ENCODE results near the gene TOX3. TPM values are rescaled to one million over a fixed set of nuclear protein-coding genes. Genes with fewer than 3 reads are reported as not detected.

Gene TOX3
- total RNA-seq, 2 experiments from 2014 or later = not detected

DNA sequence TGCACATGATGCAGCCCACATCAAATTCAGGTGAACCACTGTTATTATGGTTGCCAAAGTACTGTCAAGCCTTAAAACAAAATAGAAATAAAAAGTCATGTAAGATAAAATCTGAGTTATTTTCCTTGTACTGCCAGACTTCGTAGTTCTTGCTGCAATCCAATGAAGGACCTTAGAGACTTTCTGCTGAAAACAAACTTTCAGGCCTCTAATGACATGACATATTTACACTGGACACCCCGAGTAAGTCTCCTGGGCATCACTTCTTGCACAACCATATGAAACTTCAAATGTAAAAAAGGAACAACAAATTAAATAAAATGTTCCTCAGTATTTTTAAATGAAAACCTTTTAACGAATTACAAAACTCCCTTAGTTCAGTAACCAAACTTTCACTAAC lies 66.7 kb downstream of the TOX3 start:
- Mint-ChIP-seq H3K4me3 (no peak overlapping the region), H3K27ac (no peak overlapping the region), H3K4me1 (no peaks in the 10 kb centered on the region), H3K9me3 (ENCODE audit: low read depth) (no peaks in the 10 kb centered on the region), H3K27me3 (no peaks in the 10 kb centered on the region), H3K36me3 (no peaks in the 10 kb centered on the region)
- no peak for DNase-seq
- CTCF ChIA-PET = no interaction called here
- no peak for ATAC-seq

DNA sequence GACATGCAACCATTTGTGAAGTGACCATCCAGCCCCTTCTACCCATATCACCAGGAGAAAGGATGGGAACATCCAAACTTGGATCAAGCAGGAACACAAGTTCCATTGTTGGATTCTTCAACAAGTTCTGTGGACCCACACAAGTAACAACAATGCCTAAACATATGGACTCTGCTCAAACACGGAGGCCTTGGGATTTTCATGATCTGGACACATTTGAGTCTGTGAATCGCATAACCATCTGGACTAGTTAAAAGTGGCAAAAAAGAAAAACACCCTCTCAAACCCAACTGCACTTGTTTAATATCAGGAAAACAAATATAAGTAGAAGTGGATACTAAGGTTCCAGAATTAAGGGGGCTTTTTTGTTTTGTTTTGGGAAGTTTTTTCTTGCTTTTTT lies 70.8 kb downstream of the TOX3 start:
- Mint-ChIP-seq H3K36me3 (no peaks in the 10 kb centered on the region), H3K27ac (no peak overlapping the region), H3K4me1 (no peaks in the 10 kb centered on the region), H3K27me3 (no peaks in the 10 kb centered on the region), H3K4me3 (no peak overlapping the region), H3K9me3 (ENCODE audit: low read depth) (no peaks in the 10 kb centered on the region)
- CTCF ChIA-PET = no interaction called here
- DNase-seq (no peak), ATAC-seq (no peak)

DNA sequence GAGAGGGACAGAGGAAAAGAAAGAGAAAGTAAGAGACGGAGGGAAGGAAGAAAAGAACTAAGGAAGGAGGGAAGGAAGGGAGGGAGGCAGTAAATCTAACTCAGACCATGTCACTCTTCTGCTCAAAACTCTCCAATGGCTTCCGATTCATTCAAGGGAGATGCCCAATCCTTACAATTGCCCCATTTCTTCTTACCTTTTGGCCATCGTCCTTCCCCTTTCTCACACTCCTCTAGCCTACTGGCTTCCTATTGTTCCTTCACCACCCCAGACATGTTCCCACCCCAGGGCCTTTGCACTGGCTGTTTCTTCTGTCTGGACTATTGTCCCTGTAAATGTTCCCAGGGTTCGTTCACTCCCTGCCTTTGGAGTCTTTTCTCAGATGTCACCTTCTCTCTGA lies 72.3 kb downstream of the TOX3 start:
- Mint-ChIP-seq H3K9me3 (ENCODE audit: low read depth) (no peaks in the 10 kb centered on the region), H3K4me1 (no peaks in the 10 kb centered on the region), H3K27ac (no peak overlapping the region), H3K36me3 (no peaks in the 10 kb centered on the region), H3K4me3 (no peak overlapping the region), H3K27me3 (no peaks in the 10 kb centered on the region)
- ATAC-seq = no peak
- no peak for DNase-seq
- CTCF ChIA-PET = no interaction called here

DNA sequence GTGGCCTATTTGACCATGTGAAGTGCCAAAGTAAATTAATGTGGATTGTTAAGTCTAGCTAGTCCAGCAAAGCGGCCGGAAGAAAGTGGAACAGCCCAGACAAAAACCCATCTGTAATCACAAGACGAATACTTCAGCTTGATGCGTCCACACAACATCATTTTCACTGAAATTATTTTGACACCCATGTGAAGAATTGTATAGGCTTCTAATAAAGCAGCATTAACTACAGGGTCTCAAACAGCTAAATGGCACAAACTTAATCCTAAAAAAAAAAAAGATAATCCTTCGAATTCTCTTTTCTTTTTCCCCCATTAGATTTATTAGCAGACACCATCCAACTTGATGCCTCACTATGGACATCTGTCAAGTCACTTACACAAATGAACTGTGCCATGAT lies 73.8 kb downstream of the TOX3 start:
- no peaks in the 10 kb centered on the region for H3K36me3 Mint-ChIP-seq
- CTCF ChIA-PET = no interaction called here
- H3K27ac Mint-ChIP-seq = no peak overlapping the region
- H3K4me1 Mint-ChIP-seq = no peaks in the 10 kb centered on the region
- no peaks in the 10 kb centered on the region for H3K27me3 Mint-ChIP-seq
- no peak for DNase-seq
- no peak for ATAC-seq
- no peaks in the 10 kb centered on the region for H3K9me3 Mint-ChIP-seq (ENCODE audit: low read depth)
- H3K4me3 Mint-ChIP-seq = no peak overlapping the region

DNA sequence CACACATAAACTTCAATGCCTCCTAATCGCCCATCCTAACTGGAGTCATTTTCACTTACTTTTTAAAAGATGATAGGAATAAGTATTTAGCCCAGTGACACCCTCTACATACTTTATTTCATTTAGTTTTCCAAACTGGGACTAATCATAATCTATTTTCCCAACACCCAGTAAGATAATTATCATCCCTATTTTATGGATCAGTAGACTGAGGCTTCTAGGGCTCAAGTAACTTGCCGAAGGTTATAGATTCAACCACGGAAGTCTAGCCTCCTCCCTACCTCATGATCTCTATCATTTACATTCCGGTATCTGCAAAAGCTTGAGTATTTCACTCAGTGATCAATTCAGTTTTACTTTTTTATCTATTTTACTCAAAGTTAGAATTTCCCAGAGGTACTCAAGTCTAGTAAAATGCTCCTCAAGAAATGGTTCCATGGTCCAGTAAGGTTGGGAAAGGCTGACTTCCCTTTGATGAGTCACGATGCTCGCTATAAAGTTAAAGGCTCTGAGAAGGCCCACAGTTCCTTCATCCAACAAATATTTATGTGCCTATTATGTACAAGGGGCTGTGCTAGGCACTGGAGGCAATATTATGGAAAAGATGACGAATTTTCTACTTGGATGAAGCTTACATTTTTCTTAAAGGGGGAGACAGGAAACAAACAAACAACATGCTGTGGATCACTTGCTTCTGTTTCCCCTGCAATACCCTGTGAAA lies 75.1 kb downstream of the TOX3 start:
- no peaks in the 10 kb centered on the region for H3K4me1 Mint-ChIP-seq

DNA sequence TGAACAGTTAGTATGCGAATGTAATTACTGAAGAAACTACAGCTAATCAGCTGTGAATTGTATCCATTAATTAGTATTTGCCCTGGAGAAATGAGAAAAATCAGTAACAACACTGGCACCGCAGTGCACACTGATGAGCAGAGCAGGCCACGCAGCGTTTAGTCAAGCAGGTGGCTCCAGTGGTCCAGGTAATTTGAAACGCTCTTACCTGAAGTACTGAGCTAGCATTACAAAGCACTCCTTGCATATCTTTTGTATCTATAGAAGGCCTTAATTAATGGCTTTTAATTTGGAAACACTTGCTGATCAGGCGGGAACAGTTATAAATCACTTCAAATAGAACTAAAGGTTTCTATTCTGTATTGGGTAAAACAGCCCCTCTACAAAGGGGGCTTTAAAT lies 76.4 kb downstream of the TOX3 start:
- no peaks in the 10 kb centered on the region for H3K36me3 Mint-ChIP-seq
- H3K27ac Mint-ChIP-seq = no peak overlapping the region
- CTCF ChIA-PET = no interaction called here
- no peaks in the 10 kb centered on the region for H3K4me1 Mint-ChIP-seq
- no peak for DNase-seq
- ATAC-seq = no peak
- H3K27me3 Mint-ChIP-seq = no peaks in the 10 kb centered on the region
- no peaks in the 10 kb centered on the region for H3K9me3 Mint-ChIP-seq (ENCODE audit: low read depth)
- H3K4me3 Mint-ChIP-seq = no peak overlapping the region

More for the DNA sequence above, 75.1 kb downstream of the TOX3 start:
- no peak overlapping the region for H3K27ac Mint-ChIP-seq
- ATAC-seq (no peak), DNase-seq (no peak)
- H3K36me3 Mint-ChIP-seq = no peaks in the 10 kb centered on the region
- no peaks in the 10 kb centered on the region for H3K27me3 Mint-ChIP-seq
- H3K9me3 Mint-ChIP-seq (ENCODE audit: low read depth) = no peaks in the 10 kb centered on the region
- CTCF ChIA-PET = no interaction called here
- no peak overlapping the region for H3K4me3 Mint-ChIP-seq

DNA sequence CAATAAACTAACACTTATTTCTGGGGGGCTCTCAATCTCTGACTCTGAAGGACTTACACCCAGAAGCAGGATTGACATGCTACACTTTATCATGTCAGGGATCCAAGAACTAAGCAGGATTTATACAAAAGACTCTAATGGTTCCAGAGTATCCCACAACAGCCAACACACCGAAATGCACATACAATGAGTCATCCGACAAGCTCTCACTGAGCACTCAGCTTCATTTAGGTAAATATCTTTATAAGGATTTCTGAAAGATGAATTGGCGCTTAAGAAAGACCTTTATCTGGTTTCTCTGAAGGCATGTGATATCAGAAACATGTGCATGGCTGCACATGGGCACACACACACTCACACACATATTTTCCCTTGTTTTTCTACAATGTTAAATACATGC lies 77.2 kb downstream of the TOX3 start:
- no peak overlapping the region for H3K27ac Mint-ChIP-seq
- no peaks in the 10 kb centered on the region for H3K36me3 Mint-ChIP-seq
- no peaks in the 10 kb centered on the region for H3K4me1 Mint-ChIP-seq
- DNase-seq (no peak), ATAC-seq (no peak)
- H3K27me3 Mint-ChIP-seq = no peaks in the 10 kb centered on the region
- CTCF ChIA-PET = no interaction called here
- H3K4me3 Mint-ChIP-seq = no peak overlapping the region
- H3K9me3 Mint-ChIP-seq (ENCODE audit: low read depth) = no peaks in the 10 kb centered on the region

DNA sequence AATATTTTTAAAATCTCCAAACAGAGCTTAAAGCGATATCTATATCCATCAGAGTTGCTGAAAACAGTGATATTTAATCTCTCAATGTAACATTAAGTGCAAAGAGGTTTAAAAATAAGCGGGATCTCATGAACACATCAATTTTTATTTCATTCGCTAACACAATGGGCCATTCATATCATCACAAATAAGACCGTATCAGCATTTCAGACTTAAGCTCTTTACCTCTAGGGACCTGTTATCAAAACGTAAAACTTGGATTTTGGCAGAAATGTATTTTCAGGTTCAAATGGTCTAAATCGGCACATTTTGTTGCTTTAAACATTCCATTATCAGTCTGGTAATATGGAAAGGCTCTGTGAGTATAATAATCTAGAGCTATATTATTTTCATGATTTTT lies 77.9 kb downstream of the TOX3 start:
- Mint-ChIP-seq H3K9me3 (ENCODE audit: low read depth) (no peaks in the 10 kb centered on the region), H3K4me1 (no peaks in the 10 kb centered on the region), H3K27ac (no peak overlapping the region), H3K27me3 (no peaks in the 10 kb centered on the region), H3K36me3 (no peaks in the 10 kb centered on the region), H3K4me3 (no peak overlapping the region)
- ATAC-seq (no peak), DNase-seq (no peak)
- CTCF ChIA-PET = no interaction called here

DNA sequence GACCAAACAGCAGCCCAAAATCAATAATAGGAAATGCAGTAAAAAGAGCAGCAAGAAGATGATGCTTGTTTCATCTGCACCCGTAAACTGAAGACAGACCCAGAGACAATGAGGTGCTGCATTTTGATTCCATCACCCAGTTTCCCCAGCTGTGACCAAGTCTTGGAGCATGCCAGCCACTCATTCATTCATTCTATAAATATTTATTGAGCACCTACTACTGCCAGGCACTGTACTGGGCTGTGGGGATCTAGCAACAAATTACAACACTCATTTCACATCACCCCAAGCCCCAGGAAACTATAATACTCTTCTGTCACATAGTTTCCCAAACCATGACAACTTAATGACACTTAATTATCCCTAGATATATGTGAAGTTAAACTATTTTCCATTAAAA lies 79.2 kb downstream of the TOX3 start:
- no peaks in the 10 kb centered on the region for H3K9me3 Mint-ChIP-seq (ENCODE audit: low read depth)
- no peak for ATAC-seq
- H3K36me3 Mint-ChIP-seq = no peaks in the 10 kb centered on the region
- no peaks in the 10 kb centered on the region for H3K27me3 Mint-ChIP-seq
- no peak overlapping the region for H3K27ac Mint-ChIP-seq
- no peak for DNase-seq
- CTCF ChIA-PET = no interaction called here
- no peaks in the 10 kb centered on the region for H3K4me1 Mint-ChIP-seq
- H3K4me3 Mint-ChIP-seq = no peak overlapping the region

DNA sequence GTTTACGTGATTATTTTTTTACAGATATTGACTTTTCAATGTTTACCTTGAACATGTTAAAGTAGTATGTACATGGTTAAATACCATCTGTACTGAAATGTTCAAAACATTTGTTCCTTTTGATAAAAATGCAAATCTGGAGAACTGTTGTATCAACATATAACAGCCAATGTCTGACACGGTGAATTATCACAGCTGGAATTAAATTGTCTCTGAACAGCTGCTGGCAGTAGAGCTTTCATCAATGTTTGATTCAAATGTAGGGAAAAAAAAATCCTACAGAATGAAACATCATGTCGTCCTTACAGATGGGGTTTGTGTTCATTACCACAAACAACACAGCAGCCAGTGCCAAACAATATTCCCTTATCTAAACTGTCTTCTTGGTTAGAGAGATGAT lies 79.9 kb downstream of the TOX3 start:
- ATAC-seq (no peak), DNase-seq (no peak)
- no peak overlapping the region for H3K4me3 Mint-ChIP-seq
- H3K4me1 Mint-ChIP-seq = no peaks in the 10 kb centered on the region
- no peaks in the 10 kb centered on the region for H3K9me3 Mint-ChIP-seq (ENCODE audit: low read depth)
- H3K27ac Mint-ChIP-seq = no peak overlapping the region
- H3K27me3 Mint-ChIP-seq = no peaks in the 10 kb centered on the region
- H3K36me3 Mint-ChIP-seq = no peaks in the 10 kb centered on the region
- CTCF ChIA-PET = no interaction called here

DNA sequence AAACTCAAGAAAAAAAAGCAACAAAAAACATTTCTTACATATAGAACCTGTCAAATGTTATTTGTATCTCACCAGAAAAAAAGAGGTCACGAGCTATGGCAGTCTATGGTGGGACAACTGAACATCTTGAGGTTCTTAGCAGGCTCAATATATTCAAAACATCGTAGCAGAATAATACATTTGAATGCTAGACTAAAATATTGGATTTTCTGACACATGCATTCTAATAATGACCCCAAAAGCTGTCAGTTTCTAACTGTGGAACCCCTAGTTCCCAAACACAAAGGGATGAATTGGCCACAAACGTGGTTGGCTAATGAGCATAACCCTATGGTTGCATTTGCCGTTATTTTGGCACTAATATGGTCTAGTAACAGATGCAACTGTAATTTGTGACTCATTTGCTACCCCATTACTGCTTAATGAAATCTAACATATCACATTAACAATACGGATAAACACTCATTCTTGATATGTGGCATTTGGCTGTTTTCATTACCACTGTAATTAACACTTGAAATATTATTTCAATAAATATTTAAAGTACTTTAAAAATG lies 81.2 kb downstream of the TOX3 start:
- H3K4me1 Mint-ChIP-seq = no peaks in the 10 kb centered on the region
- ATAC-seq = no peak

DNA sequence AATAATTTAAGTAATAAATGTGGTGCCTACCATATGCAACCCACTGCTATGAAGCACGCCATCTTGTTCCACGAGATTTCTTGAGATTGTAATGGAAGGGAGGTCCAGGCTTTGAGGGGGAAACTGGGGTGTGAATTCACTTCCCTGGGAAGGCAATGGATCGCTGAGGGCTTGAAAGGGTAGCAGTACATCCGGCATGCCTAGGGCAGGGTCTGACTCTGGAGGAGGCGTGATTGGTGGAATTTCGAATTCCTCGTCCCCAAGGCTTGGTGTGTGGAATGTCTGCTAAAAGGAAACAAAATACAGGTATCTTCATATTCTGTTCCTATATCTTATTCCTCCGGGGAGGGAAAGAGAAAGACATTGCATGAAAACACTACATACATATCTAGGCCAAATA lies 83.0 kb downstream of the TOX3 start:
- Mint-ChIP-seq H3K9me3 (ENCODE audit: low read depth) (no peaks in the 10 kb centered on the region), H3K27ac (no peak overlapping the region), H3K4me3 (no peak overlapping the region), H3K4me1 (no peaks in the 10 kb centered on the region), H3K27me3 (no peaks in the 10 kb centered on the region), H3K36me3 (no peaks in the 10 kb centered on the region)
- DNase-seq (no peak), ATAC-seq (no peak)
- CTCF ChIA-PET = no interaction called here

More for the DNA sequence above, 81.2 kb downstream of the TOX3 start:
- no peak overlapping the region for H3K27ac Mint-ChIP-seq
- no peaks in the 10 kb centered on the region for H3K27me3 Mint-ChIP-seq
- CTCF ChIA-PET = no interaction called here
- H3K9me3 Mint-ChIP-seq (ENCODE audit: low read depth) = no peaks in the 10 kb centered on the region
- DNase-seq = no peak
- no peak overlapping the region for H3K4me3 Mint-ChIP-seq
- no peaks in the 10 kb centered on the region for H3K36me3 Mint-ChIP-seq

DNA sequence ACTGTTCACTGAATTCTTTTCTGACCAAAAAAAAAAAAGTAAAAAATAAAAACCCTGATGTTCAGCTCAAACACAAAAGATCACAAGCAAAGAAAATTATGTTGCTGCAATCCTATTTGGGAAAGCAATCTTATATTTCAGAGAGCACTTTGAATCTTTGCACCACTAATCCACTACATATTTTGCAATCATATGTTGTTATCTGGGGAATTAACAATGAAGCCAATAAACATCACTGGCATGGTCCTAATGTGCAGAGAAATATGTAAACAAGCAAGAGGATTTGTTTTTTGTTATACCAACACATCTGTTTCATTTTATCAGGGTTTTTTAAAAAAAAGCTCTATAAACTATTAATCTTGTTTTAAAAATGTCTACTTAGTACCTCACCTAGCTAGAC lies 84.1 kb downstream of the TOX3 start:
- H3K27me3 Mint-ChIP-seq = no peaks in the 10 kb centered on the region
- H3K4me1 Mint-ChIP-seq = no peaks in the 10 kb centered on the region
- no peak overlapping the region for H3K4me3 Mint-ChIP-seq
- DNase-seq = no peak
- no peaks in the 10 kb centered on the region for H3K36me3 Mint-ChIP-seq
- CTCF ChIA-PET = no interaction called here
- no peak for ATAC-seq
- H3K27ac Mint-ChIP-seq = no peak overlapping the region
- H3K9me3 Mint-ChIP-seq (ENCODE audit: low read depth) = no peaks in the 10 kb centered on the region

DNA sequence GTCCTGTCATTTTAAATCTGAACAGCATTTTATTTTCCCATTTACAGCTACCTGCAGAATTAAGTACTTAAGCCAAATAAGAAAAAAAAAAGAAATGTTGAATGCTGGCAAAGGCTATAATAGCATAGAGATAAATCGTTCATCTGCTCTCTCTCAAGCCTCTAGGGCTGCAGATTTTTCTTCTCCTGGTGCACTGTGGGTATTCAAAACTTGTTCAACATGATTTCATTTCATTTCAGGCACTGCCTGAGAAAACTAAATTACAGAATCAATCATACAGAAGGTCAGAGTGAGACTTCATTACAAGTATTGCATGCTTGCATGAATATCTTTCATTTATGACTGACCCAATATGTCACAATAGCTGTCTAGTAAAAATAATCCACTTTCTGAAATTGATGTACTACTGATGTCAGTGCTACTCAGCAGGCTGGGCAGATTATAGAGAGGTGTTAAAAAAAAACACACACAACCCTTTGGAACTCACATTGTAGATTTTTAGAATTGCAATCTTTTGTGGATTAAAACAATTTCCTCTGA lies 86.2 kb downstream of the TOX3 start:
- DNase-seq (no peak), ATAC-seq (no peak)
- CTCF ChIA-PET = no interaction called here
- no peak overlapping the region for H3K4me3 Mint-ChIP-seq
- H3K4me1 Mint-ChIP-seq = no peaks in the 10 kb centered on the region
- no peaks in the 10 kb centered on the region for H3K36me3 Mint-ChIP-seq
- no peaks in the 10 kb centered on the region for H3K9me3 Mint-ChIP-seq (ENCODE audit: low read depth)
- no peaks in the 10 kb centered on the region for H3K27me3 Mint-ChIP-seq
- no peak overlapping the region for H3K27ac Mint-ChIP-seq
